Loucy (cell line): ENCODE measurements around the gene NAALADL2.

Experiments
- H2AFZ ChIP-seq: fragments of 200-600 bp; sonication (generic); 2 replicates; pipeline ENCODE4 v1.6.0; 2016; ENCODE audit warnings: antibody characterized with exemption, mild to moderate bottlenecking, low read length, moderate library complexity
- H3F3A ChIP-seq: fragments of 200-600 bp; 2 replicates; pipeline ENCODE4 v1.6.0; 2016; ENCODE audit warnings: antibody characterized with exemption, low read depth, mild to moderate bottlenecking
- H3K27me3 ChIP-seq: fragments of 200-600 bp; sonication (generic); 2 replicates; pipeline ENCODE4 v1.6.1; 2014; ENCODE audit warnings: low read length, mild to moderate bottlenecking; ENCODE audit not compliant: insufficient read depth, poor library complexity, severe bottlenecking
- H3K36me3 ChIP-seq: fragments of 200-600 bp; sonication (generic); 2 replicates; pipeline ENCODE4 v1.6.1; 2016; ENCODE audit warnings: low read length; ENCODE audit not compliant: insufficient read depth
- H3K4me1 ChIP-seq: fragments of 200-600 bp; sonication (generic); 2 replicates; pipeline ENCODE4 v1.5.1; 2014; ENCODE audit warnings: low read length, mild to moderate bottlenecking; ENCODE audit not compliant: insufficient read depth, poor library complexity, severe bottlenecking
- H3K4me2 ChIP-seq: fragments of 200-600 bp; sonication (generic); 2 replicates; pipeline ENCODE4 v1.6.0; 2014; ENCODE audit warnings: antibody characterized with exemption, low read length, low read depth, mild to moderate bottlenecking; ENCODE audit not compliant: poor library complexity, severe bottlenecking
- H3K4me3 ChIP-seq: fragments of 200-600 bp; sonication (generic); 2 replicates; pipeline ENCODE4 v1.5.1; 2014; ENCODE audit warnings: low read length, mild to moderate bottlenecking, mixed read lengths; ENCODE audit not compliant: poor library complexity, severe bottlenecking
- H3K79me2 ChIP-seq: fragments of 200-600 bp; sonication (generic); 2 replicates; pipeline ENCODE4 v1.6.1; 2014; ENCODE audit warnings: low read length; ENCODE audit not compliant: insufficient read depth
- H3K9ac ChIP-seq: fragments of 200-600 bp; sonication (generic); 2 replicates; pipeline ENCODE4 v1.6.0; 2014; ENCODE audit warnings: mild to moderate bottlenecking, low read depth, low read length, moderate library complexity; ENCODE audit not compliant: poor library complexity, severe bottlenecking
- H3K9me2 ChIP-seq: fragments of 200-600 bp; sonication (generic); replicated peaks from 2 replicates; pipeline ENCODE4 v1.6.1; 2016; ENCODE audit warnings: low read depth, low read length, mixed read lengths
- H3K9me3 ChIP-seq: fragments of 200-600 bp; sonication (generic); 2 replicates; pipeline ENCODE4 v1.6.1; 2014; ENCODE audit warnings: mild to moderate bottlenecking, antibody characterized with exemption, low read length, low read depth; ENCODE audit not compliant: insufficient read depth
- H4K20me1 ChIP-seq: fragments of 200-600 bp; sonication (generic); 2 replicates; pipeline ENCODE4 v1.6.0; 2014; ENCODE audit warnings: antibody characterized with exemption, low read length, mild to moderate bottlenecking; ENCODE audit not compliant: insufficient read depth, poor library complexity, severe bottlenecking
- EZH2phosphoT487 ChIP-seq: fragments of 200-600 bp; IDR thresholded peaks from 2 replicates; pipeline ENCODE4 v1.6.1; 2018; ENCODE audit warnings: antibody characterized with exemption, mild to moderate bottlenecking, moderate library complexity, borderline replicate concordance
- TF ChIP-seq, protein P1 (sequence below): fragments of 200-600 bp; sonication (generic); conservative IDR thresholded peaks from 2 replicates; pipeline ENCODE4 v1.5.1; 2014; ENCODE audit warnings: mild to moderate bottlenecking, antibody characterized with exemption, low read length

NAALADL2 gene

DNA sequence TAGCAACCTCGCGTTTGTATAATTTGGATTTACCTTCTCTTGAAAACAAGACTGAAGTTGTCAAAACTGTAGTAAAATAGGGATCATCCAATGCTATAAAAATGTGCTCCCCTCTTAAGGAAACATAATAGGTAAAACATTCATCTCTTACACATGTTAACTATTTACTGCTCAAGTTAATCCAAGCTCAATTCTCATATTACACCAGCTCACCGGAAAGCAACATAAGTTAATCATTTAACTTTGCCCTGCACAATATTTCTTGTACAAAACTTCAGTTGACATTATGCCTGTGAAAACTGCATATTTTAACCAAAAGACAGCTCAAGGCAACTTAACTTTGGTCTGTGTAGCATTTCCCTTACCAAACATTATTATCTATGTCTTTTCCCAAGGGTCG, 634.2 kb downstream of the NAALADL2 start:
- H3K79me2 ChIP-seq, result no peaks in the 10 kb centered on the region
- H3K4me2 ChIP-seq, result no peak overlapping the region
- no peaks in the 10 kb centered on the region for H3F3A ChIP-seq
- TF ChIP-seq EZH2phosphoT487, result no peak
- TF ChIP-seq, protein P1, sequence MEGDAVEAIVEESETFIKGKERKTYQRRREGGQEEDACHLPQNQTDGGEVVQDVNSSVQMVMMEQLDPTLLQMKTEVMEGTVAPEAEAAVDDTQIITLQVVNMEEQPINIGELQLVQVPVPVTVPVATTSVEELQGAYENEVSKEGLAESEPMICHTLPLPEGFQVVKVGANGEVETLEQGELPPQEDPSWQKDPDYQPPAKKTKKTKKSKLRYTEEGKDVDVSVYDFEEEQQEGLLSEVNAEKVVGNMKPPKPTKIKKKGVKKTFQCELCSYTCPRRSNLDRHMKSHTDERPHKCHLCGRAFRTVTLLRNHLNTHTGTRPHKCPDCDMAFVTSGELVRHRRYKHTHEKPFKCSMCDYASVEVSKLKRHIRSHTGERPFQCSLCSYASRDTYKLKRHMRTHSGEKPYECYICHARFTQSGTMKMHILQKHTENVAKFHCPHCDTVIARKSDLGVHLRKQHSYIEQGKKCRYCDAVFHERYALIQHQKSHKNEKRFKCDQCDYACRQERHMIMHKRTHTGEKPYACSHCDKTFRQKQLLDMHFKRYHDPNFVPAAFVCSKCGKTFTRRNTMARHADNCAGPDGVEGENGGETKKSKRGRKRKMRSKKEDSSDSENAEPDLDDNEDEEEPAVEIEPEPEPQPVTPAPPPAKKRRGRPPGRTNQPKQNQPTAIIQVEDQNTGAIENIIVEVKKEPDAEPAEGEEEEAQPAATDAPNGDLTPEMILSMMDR, result no peak
- no peak overlapping the region for H3K9ac ChIP-seq
- no peaks in the 10 kb centered on the region for H3K27me3 ChIP-seq
- 0 out of 2 replicates have a peak, but pooled peaks cover 5% of the 10 kb centered on the region for H3K9me2 ChIP-seq
- no peaks in the 10 kb centered on the region for H3K36me3 ChIP-seq
- no peak overlapping the region for H2AFZ ChIP-seq
- H3K9me3 ChIP-seq, result no peaks in the 10 kb centered on the region
- H3K4me1 ChIP-seq, result no peaks in the 10 kb centered on the region
- H4K20me1 ChIP-seq, result no peaks in the 10 kb centered on the region
- H3K4me3 ChIP-seq, result no peak overlapping the region

DNA sequence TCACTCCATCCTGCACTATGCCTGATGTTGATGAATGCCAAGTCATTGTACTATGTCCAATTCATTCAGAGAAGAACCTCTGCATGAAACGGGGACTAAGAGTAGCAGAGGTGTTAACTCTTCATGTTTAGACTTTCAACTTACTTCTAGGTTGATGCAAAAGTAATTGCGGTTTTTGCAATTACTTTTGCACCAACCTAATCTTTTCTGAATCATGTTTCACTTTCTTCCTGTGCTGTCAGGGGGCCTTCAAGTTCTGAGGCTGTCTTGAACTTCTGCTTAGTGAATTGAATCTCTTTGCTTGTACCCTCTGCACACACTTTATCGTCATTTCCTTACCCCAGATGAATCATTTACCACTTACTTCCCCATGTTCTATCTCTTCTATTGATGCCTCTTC, 636.2 kb downstream of the NAALADL2 start:
- H3F3A ChIP-seq, result no peaks in the 10 kb centered on the region
- H3K9ac ChIP-seq, result no peak overlapping the region
- no peaks in the 10 kb centered on the region for H4K20me1 ChIP-seq
- H3K27me3 ChIP-seq, result no peaks in the 10 kb centered on the region
- no peaks in the 10 kb centered on the region for H3K79me2 ChIP-seq
- TF ChIP-seq, protein P1, result no peak
- no peak for TF ChIP-seq EZH2phosphoT487
- 0 out of 2 replicates have a peak, but pooled peaks cover 5% of the 10 kb centered on the region for H3K9me2 ChIP-seq
- H3K4me3 ChIP-seq, result no peak overlapping the region
- H3K36me3 ChIP-seq, result no peaks in the 10 kb centered on the region
- no peaks in the 10 kb centered on the region for H3K4me1 ChIP-seq
- no peaks in the 10 kb centered on the region for H3K9me3 ChIP-seq
- no peak overlapping the region for H2AFZ ChIP-seq
- no peak overlapping the region for H3K4me2 ChIP-seq

DNA sequence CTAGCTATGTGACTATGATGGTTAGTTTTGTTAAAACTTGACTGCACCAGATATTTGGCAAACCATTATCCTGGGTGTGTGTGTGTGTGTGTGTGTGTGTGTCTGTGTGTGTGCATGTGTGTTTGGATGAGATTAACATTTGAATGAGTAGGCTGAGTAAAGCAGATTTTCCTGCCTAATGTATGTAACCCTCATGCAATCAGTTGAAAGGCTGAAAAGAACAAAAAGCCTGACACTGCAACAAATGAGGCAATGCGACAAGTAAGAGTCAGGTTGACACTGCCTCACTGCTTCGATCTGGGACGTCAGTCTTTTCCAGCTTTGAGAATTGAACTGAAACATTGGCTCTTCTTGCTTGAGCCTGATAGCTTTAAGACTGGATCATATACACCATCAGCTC, 643.0 kb downstream of the NAALADL2 start:
- H3K4me1 ChIP-seq, result no peaks in the 10 kb centered on the region
- no peak overlapping the region for H2AFZ ChIP-seq
- H4K20me1 ChIP-seq, result no peaks in the 10 kb centered on the region
- no peaks in the 10 kb centered on the region for H3K9me2 ChIP-seq
- H3K9me3 ChIP-seq, result no peaks in the 10 kb centered on the region
- no peaks in the 10 kb centered on the region for H3K36me3 ChIP-seq
- H3F3A ChIP-seq, result no peaks in the 10 kb centered on the region
- no peaks in the 10 kb centered on the region for H3K27me3 ChIP-seq
- no peak overlapping the region for H3K9ac ChIP-seq
- no peaks in the 10 kb centered on the region for H3K79me2 ChIP-seq
- no peak overlapping the region for H3K4me3 ChIP-seq
- H3K4me2 ChIP-seq, result no peak overlapping the region
- no peak for TF ChIP-seq EZH2phosphoT487
- TF ChIP-seq, protein P1, result no peak
